DMS153 (cell line): ENCODE data around the gene PPP1R15B.
"Not testable (repeated sequence)": the region's sequence is repeated elsewhere in the genome, so short reads cannot be mapped to it uniquely, and the experiment has no call there.

ENCODE experiments used
- DNase-seq: peaks from one replicate; lab custom pipeline; 2025; lab: John Stamatoyannopoulos, UW

PPP1R15B gene

DNA sequence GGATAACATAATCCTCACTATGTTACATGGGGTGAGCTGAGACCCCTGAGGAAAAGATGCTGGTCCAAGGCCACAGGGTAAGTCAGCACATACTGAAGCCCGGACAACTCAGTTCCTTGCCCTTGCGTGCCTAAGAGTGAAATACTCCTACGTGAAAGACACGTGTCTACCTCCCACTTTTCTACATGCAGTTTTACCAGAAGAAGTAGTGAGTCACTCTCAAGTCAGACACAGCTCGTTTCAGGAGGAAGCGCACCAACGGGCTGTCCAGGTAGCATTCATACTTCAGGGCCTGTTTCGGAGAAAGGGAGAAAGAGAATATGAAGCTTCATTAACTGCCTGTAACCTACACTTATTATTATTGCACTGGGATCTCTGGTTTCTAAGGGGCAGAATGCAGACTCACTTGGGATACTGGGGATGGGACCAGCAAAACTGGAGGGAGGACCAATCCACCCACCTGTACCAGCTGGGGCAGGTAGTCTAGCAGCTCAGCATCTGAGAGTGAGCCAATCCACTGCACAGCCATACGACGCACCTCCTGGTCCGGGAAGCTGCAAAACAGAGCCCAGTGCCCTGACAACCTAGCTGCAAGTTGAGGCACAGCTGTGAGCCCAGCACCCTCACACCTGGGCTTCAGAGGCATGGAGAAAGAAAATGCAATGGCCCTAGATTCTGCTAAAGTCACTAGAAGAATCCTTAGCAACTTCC, 32.4 kb upstream of the PPP1R15B start:
- no peak for DNase-seq

DNA sequence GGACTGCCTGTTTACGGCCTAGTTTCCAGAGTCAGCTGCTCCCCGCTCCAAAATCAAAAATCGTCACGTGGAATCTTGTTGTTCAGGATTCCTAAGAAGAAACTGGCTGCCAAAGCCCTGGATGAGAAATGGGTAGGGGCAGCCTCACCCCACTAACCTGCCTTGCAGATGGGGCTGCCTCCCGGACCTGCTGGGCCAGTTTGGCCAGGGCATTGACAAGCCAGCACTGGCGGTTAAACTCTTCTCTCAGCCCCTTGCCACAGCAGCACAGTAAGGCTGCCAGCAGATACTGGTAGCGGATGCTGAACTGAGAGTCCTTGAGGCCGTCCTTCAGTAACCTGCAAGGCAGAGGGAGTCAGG, 31.6 kb upstream of the PPP1R15B start:
- DNase-seq = no peak

- no peak for DNase-seq
These were observed 31.0 kb upstream of the PPP1R15B start for GRCh38 chr1:204442376-204443259.

- no peak for DNase-seq
These were observed 29.9 kb upstream of the PPP1R15B start for GRCh38 chr1:204441558-204441957.

- DNase-seq = no peak
These were observed 28.2 kb upstream of the PPP1R15B start for GRCh38 chr1:204439621-204440375.

DNA sequence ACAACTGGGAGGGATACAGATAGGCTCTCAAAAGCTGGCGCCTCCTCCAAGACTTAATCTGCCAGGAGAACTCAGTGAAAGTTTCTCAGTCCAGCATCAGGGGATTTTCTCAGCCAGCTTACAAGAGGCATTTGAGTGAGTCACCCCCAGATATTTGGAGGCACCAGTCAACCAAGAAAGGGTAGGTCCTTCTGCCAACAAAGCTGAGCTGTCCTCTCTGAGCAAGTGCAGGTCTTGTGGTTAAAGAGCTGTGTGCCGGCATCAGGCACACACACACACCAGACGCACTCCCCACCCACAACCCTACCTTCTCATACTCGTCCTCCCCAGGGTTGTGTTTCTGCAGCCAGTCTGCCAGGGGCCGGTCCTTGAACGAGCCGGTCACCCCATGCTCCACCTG, 27.0 kb upstream of the PPP1R15B start:
- DNase-seq = no peak

DNA sequence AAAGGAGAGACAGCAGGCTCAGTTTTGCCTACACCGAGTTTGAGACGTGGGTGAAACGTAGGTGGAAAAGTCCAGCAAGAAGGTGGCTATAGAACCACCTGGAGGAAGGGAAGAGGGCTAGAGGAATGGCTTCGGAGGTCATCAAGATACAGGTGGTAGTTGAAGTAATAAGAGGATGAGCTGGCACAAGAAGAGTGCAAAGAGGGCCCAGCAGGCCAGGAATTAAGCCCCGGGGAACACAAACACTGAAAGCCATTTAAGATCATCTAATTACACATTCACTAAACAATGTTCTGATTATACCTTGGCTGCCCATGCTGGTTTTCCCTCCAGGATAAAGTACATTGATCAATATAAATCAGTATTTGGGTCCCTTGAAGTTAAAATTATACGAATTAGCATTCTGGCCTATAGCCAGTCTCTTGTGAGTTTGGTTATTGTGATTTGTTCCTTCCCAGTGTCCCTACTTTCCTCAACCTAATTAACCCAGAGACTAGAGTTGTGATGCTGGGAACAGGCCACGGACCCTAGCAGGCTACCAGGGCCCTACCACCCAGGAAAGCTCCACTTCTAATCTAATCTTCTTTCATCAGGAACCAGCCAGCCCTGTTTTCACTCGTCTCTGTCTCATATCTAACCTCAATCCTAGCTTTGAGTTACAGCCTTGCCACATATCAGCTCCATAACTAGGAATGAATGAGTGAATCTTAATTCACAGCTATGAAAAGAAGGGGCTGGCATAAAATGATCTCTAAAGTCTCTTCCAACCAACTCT, 26.4 kb upstream of the PPP1R15B start:
- no peak for DNase-seq

- DNase-seq = no peak
These were observed 24.3 kb upstream of the PPP1R15B start for GRCh38 chr1:204435872-204436271.

DNA sequence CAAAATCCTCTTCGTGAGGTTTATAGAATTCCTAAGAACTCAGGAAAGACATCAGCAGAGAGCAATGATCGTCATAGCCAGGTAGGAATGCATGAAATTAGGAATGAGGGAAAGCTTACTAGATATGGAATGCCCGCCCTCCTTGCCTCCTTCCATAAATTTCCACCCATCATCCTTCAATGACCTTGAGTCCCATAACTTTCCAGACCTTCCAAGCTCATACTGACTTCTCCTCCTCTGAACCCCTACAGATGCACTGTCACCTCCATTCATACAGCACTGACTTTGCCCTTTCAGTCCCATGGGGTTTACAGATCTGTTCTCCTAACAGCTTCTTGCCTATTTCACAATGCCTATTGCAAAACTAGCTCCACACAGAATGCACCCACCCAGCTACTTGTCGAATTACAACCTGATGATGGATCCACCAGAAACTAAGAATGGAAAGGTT, 23.8 kb upstream of the PPP1R15B start:
- DNase-seq = no peak

DNA sequence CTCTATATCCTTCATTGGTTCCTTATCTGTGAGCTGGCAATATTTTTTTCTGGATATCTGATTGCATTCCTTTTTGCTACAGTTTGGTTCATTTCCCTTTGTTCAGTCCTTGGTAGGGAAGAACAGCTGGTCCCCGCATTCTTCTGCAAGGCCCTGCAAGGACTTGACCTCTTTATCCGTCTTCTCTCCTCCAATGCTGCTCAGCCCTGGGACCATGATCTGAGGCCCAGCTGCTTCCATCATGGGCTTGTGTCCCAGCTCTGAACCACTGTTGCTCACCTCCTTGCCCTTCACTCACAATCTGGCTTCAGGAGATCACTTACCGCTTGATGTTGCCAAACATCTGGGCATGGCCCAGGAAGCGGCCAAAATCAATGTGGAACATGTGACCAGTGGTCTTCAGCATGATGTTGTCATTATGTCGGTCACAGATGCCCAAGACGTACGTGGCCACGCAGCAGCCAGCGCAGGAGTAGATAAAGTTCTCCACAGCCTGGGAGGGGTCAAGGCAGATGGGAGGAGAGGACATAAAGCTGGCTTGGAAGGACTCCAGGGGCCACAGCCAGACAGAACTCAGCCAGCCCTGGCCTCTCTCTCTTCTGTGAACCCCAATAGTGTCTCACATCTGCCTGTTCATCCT, 22.6 kb upstream of the PPP1R15B start:
- no peak for DNase-seq

DNA sequence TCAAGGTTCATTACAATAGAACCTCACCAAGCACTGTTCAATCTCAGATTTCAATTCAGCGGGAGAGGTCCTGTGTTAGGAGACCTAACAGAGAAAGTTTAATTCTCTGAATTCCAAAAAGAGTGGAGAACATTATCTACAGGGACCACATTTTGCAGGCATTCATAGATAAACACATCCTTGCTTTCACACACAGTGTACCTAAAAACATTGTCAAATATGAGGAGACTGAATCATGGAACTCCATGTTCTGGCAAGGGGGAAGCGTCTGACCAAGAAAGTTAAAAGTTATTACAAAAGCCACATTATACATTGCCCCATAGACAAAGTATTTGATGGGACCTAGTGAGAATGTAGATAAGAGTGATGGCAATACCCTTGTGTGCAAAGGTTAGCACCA, 21.1 kb upstream of the PPP1R15B start:
- DNase-seq = no peak

- DNase-seq = no peak
These were observed 19.9 kb upstream of the PPP1R15B start for GRCh38 chr1:204431310-204432184.

DNA sequence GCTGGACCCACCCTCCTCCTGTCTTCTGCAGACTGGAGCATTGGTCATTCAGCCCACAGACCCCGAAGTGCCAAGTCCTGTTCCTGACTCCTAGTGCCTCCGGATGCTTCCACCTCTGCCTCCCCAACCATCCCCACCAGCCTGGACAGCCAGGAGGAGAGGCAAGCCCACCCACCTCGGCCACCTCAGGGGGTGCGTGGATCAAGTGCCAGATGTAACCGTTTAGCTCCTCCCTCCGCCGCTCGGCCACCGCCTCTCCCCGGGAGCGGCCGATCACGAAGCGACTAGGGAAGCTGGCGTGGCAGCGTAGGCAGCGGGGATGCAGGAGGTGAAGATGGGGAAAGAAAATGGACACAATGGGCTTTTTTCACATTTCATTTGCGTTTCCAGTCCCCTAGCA, 18.1 kb upstream of the PPP1R15B start:
- DNase-seq = no peak

GRCh38 chr1:204426971-204427701, 15.5 kb upstream of the PPP1R15B start:
- DNase-seq = no peak

DNA sequence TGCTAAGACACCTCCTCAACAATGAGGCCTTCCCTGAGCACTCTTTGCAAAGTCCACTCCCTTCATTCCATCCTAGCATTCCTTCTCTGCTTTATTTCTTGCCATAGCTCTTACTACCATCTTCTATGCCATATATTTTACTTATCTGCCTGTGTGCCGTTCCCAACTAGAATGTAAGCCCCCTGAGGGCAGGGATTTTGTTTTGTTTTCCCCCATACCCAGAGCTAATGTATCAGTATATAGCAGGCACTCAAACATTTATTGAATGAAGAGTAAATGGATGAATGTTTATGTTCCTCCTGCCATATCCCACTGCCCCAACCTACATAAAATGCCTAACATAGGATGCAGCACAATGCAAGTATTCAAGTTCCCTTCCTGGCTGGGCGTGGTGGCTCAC, 14.9 kb upstream of the PPP1R15B start:
- no peak for DNase-seq

DNA sequence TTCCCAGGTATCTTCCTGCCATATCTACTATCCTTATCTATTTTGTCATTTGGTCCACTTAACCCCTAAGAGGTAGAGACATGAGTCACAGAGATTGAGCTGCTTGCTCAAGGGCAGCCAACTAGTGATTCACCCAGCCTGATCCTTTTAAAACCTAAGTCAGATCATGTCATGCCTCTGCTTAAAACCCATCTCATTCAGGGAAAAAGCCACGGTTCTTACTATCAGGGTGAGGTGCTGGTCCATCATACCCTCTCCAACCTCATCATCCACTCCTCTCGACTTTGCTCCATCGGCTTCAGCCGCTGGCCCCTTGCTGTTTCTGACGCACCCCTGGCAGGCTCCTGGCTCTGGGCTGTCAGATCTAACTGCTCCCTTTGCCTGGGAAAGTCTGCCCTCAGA, 14.4 kb upstream of the PPP1R15B start:
- DNase-seq = no peak

GRCh38 chr1:204424621-204425020, 13.0 kb upstream of the PPP1R15B start:
- DNase-seq = no peak

DNA sequence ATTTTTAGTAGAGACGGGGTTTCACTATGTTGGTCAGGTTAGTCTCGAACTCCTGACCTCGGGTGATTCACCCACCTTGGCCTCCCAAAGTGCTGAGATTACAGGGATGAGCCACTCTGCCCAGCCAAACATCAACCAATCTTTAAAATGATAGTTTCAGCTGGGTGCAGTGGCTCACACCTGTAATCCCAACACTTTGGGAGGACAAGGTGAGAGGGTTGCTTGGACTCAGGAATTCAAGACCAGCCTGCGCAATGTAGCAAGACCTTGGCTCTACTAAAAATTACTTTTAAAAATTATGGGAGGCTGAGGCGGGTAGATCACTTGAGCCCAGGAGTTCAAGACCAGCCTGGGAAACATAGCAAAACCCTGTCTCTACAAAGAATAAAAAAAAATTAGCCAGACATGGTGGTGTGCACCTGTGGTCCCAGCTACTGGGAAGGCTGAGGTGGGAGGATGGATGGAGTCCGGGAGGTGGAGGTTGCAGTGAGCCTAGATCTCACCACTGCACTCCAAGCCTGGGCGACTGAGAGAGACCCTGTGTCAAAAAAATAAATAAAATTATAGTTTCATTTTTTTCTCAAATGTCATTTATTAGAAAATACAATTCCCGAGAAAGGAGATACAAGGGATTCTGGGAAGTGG, 10.6 kb upstream of the PPP1R15B start:
- DNase-seq = not testable (repeated sequence)

- DNase-seq = no peak
These were observed 9.8 kb upstream of the PPP1R15B start for GRCh38 chr1:204421441-204421840.
